GM12872 (cell line): ENCODE measurements around the gene RHEBL1.

Source experiments
- CTCF ChIP-seq: IDR thresholded peaks from 3 replicates; pipeline ENCODE4 v1.5.1; 2011; ENCODE audit warnings: low read depth, mild to moderate bottlenecking, low read length, moderate library complexity; ENCODE audit not compliant: insufficient read depth

Gene RHEBL1

DNA sequence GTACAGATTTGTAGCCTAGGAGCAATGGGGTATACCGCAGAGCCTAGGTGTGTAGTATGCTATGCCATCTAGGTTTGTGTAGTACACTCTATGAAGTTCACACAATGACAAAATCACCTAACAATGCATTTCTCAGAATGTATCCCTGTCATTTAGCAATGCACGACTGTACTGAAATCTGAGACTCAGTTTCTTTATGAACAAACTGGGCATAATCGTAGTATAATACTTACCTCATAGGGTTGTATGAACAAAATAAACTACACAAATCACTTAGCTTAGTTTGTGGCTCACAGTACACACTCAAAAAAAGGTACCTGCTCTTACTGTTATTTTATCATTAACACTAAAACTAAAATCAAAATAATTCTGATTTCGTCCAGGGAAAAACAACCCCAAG lies 44.3 kb downstream of the RHEBL1 start:
- no peak for TF ChIP-seq CTCF

DNA sequence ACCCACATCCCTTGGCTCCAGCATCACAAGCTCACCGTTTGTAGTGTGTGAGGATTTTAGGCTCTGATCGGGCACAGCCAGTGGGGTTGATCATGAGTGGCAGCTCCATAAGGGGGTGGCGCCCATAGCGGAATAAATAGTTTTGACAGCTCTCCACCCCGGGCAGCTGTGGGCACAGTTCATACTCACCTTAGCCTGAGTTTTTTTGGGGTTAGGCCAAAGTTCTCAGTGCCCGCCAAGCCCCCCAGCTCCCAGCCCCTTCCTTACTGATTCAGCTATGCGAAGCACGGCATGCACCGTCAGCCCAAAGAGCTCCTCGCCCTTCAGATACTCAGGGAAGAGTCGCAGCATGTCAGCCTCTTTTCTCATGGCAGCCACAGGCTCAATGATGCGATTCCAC lies 45.2 kb downstream of the RHEBL1 start:
- TF ChIP-seq CTCF = no peak

DNA sequence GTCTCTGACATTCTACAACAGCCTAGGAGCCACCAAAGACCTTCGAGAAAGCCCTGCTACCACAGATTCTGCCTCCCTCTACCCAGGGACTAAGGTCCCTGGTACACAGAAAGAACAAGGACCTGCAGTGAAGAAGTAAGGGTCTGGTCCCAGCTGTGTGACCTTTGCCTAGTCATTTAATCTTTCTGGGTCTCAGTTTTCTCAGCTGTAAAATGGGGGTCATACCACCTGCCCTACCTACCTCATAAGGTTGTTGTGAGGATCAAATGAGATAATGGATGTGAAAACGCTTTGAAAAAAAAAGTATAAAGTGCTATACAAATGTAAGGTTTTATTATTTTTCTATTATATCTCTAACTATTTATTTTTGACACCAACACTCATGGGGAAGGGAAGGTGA lies 46.0 kb downstream of the RHEBL1 start:
- no peak for TF ChIP-seq CTCF

DNA sequence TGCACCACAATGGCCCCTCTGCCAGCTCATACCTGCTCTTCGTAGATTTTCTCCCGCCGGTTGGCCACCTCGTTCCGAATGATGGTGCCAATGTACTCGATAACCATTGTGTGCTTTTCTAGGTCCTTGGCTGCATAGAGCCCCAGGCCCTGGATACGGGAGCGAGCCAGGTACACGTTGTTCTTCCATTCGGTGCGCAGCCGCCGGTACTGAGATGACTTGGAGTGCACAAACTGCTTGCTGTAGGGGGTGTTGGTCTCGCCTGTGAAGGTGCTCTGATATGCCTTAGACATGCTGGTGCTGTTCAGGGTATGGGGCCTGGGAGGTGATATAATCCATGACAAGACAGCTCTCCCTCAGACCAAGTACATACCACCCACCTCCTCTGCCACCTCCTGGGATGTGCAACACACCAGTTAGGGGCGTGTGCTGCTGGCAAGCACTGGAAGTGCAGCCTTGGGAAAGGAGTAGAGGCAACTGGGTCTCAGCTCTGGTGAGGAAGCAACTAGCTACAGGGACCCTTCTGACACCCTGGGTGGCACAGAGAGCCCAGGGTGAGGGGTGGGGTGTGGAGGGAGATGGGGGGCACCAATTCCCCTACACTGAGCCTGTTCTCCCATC lies 47.1 kb downstream of the RHEBL1 start:
- TF ChIP-seq CTCF = no peak

GRCh38 chr12:49021292-49021915 lies 48.4 kb downstream of the RHEBL1 start:
- no peak for TF ChIP-seq CTCF

DNA sequence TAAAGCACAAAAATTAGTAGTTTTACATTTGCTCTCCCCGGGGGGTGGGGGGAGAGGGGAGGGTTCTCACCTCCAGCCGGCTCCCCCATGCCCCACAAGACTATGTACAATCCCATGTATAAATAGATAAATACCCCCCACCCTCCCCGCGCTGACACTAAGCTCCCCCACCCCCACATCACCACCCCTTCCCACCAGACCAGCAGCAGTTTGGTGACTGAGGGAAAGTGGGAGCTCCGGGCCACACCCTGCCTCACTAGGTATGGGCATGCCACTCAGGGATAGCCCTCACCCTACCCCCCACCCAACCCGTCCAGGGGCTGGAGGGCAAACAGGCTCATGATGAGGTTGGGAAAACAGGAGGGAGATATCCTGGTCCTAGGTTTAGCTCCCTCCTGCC lies 49.3 kb downstream of the RHEBL1 start:
- no peak for TF ChIP-seq CTCF

- peak; percentile 69 for TF ChIP-seq CTCF
Observed at GRCh38 chr12:49019443-49020324, 50.1 kb downstream of the RHEBL1 start.
